IMR-90 (cell line): Measurements from ENCODE around the gene CYB5RL. TPM values are rescaled to one million over a fixed set of nuclear protein-coding genes. Genes with fewer than 3 reads are reported as not detected.

ENCODE experiments used
- ATAC-seq: fragments of 200-7000 bp; cut with Tn5 transposase; 2 replicates; pipeline ENCODE4 v1.9.1; 2020; ENCODE audit warnings: low read depth, mild to moderate bottlenecking, moderate library complexity
- BruUV-seq: library from RNA; stranded (reverse); fragments of 400-500 nt; replicated peaks from 2 replicates; lab custom pipeline; 2021; lab: Mats Ljungman, UMichigan
- CTCF ChIA-PET: fragments of 300-600 bp; formaldehyde crosslinking; extraction: SDS; loops from one replicate; lab custom pipeline; 2021; ENCODE audit warnings: antibody characterized with exemption; lab: Yijun Ruan, JAX
- POLR2A ChIA-PET: fragments of 300-600 bp; sonication (Branson Sonifier 250); formaldehyde crosslinking; loops from one replicate; lab custom pipeline; 2022; ENCODE audit warnings: antibody characterized with exemption; ENCODE audit not compliant: unreplicated experiment; lab: Charles Lee
- DNase-seq: peaks from one replicate; pipeline ENCODE4 v3.0.0; 2013
- H2AFZ ChIP-seq: replicated peaks from 2 replicates; pipeline ENCODE3; 2013; ENCODE audit warnings: low read length, mild to moderate bottlenecking; ENCODE audit not compliant: poor library complexity
- H2AK5ac ChIP-seq: 2 replicates; pipeline ENCODE4 v1.6.1; 2013; ENCODE audit warnings: low read depth, low read length, inconsistent platforms
- H2AK9ac ChIP-seq: replicated peaks from 2 replicates; pipeline ENCODE3; 2013; ENCODE audit warnings: mild to moderate bottlenecking, low read depth, low read length, moderate library complexity; ENCODE audit not compliant: poor library complexity
- H2BK120ac ChIP-seq: 2 replicates; pipeline ENCODE4 v1.6.1; 2013; ENCODE audit warnings: low read depth, low read length, inconsistent platforms
- H2BK15ac ChIP-seq: 3 replicates; pipeline ENCODE4 v1.6.1; 2013; ENCODE audit warnings: low read depth, low read length, inconsistent platforms
- H2BK20ac ChIP-seq: 2 replicates; pipeline ENCODE4 v1.6.1; 2013; ENCODE audit warnings: low read depth, mild to moderate bottlenecking, inconsistent platforms, low read length, moderate library complexity
- H2BK5ac ChIP-seq: 2 replicates; pipeline ENCODE4 v1.6.1; 2013; ENCODE audit warnings: mild to moderate bottlenecking, low read depth, low read length, inconsistent platforms; ENCODE audit not compliant: poor library complexity, severe bottlenecking
- H3K14ac ChIP-seq: replicated peaks from 2 replicates; pipeline ENCODE4 v1.6.1; 2013; ENCODE audit warnings: low read depth, low read length, inconsistent platforms
- H3K18ac ChIP-seq: 2 replicates; pipeline ENCODE4 v1.6.1; 2013; ENCODE audit warnings: low read depth, low read length, control low read depth
- H3K23ac ChIP-seq: 2 replicates; pipeline ENCODE4 v1.6.1; 2013; ENCODE audit warnings: low read depth, low read length, inconsistent platforms
- H3K27ac ChIP-seq: 2 replicates; pipeline ENCODE4 v1.5.1; 2013; ENCODE audit warnings: mild to moderate bottlenecking, control low read depth, low read length; ENCODE audit not compliant: insufficient read depth
- H3K27me3 ChIP-seq: 2 replicates; pipeline ENCODE4 v1.6.1; 2013; ENCODE audit warnings: low read length; ENCODE audit not compliant: control insufficient read depth, insufficient read depth
- H3K36me3 ChIP-seq: 2 replicates; pipeline ENCODE4 v1.6.1; 2013; ENCODE audit warnings: low read length, mixed read lengths; ENCODE audit not compliant: control insufficient read depth, insufficient read depth
- H3K4ac ChIP-seq: 2 replicates; pipeline ENCODE4 v1.6.1; 2013; ENCODE audit warnings: low read depth, low read length, inconsistent platforms
- H3K4me1 ChIP-seq: 2 replicates; pipeline ENCODE4 v1.6.1; 2013; ENCODE audit warnings: low read length, mixed read lengths; ENCODE audit not compliant: control insufficient read depth, insufficient read depth
- H3K4me2 ChIP-seq: 2 replicates; pipeline ENCODE4 v1.6.1; 2013; ENCODE audit warnings: low read depth, mild to moderate bottlenecking, control low read depth, low read length, moderate library complexity
- H3K4me3 ChIP-seq: 2 replicates; pipeline ENCODE4 v1.5.1; 2013; ENCODE audit warnings: low read depth, mild to moderate bottlenecking, control low read depth, low read length, moderate library complexity; ENCODE audit not compliant: insufficient read depth
- H3K56ac ChIP-seq: 2 replicates; pipeline ENCODE4 v1.6.1; 2013; ENCODE audit warnings: low read length, inconsistent platforms; ENCODE audit not compliant: insufficient read depth; ENCODE audit errors: extremely low read depth
- H3K79me1 ChIP-seq, 2 experiments: 2 replicates each; pipeline ENCODE4 v1.6.1; 2013; ENCODE audit warnings: low read length in 2 of 2, inconsistent platforms in 1 of 2, low read depth in 1 of 2
- H3K9ac ChIP-seq: 2 replicates; pipeline ENCODE4 v1.6.1; 2013; ENCODE audit warnings: low read depth, low read length, control low read depth
- H3K9me1 ChIP-seq: 2 replicates; pipeline ENCODE4 v1.6.1; 2013; ENCODE audit warnings: low read length, inconsistent platforms; ENCODE audit not compliant: insufficient read depth
- H3K9me3 ChIP-seq: 2 replicates; pipeline ENCODE4 v1.6.1; 2013; ENCODE audit warnings: low read length; ENCODE audit not compliant: control insufficient read depth, insufficient read depth
- H4K20me1 ChIP-seq: 2 replicates; pipeline ENCODE4 v1.6.1; 2013; ENCODE audit warnings: low read length, inconsistent platforms; ENCODE audit not compliant: insufficient read depth
- H4K5ac ChIP-seq: 2 replicates; pipeline ENCODE4 v1.6.1; 2013; ENCODE audit warnings: mild to moderate bottlenecking, low read depth, low read length, control low read depth
- H4K8ac ChIP-seq, 2 experiments: 2 replicates each; pipeline ENCODE4 v1.6.1; 2013; ENCODE audit warnings: low read depth in 2 of 2, low read length in 2 of 2, control low read depth in 1 of 2, inconsistent platforms in 1 of 2
- H4K91ac ChIP-seq: 2 replicates; pipeline ENCODE4 v1.6.1; 2013; ENCODE audit warnings: low read depth, low read length, inconsistent platforms; ENCODE audit not compliant: insufficient read depth
- CEBPB ChIP-seq: IDR thresholded peaks from 2 replicates; pipeline ENCODE4 v1.6.1; 2012; ENCODE audit warnings: low read depth, low read length, improper control_type of control experiment
- CHD1 ChIP-seq: IDR thresholded peaks from 2 replicates; pipeline ENCODE4 v1.6.1; 2012; ENCODE audit warnings: low read depth, low read length, improper control_type of control experiment
- MXI1 ChIP-seq: IDR thresholded peaks from 2 replicates; pipeline ENCODE4 v1.6.1; 2012; ENCODE audit warnings: low read depth, mild to moderate bottlenecking, low read length, moderate library complexity, borderline replicate concordance
- NFE2L2 ChIP-seq: fragments of 150-350 bp; IDR thresholded peaks from 2 replicates; pipeline ENCODE4 v1.6.1; 2016; ENCODE audit warnings: low read depth, mild to moderate bottlenecking, low read length
- RCOR1 ChIP-seq: IDR thresholded peaks from 2 replicates; pipeline ENCODE4 v1.6.1; 2012; ENCODE audit warnings: mild to moderate bottlenecking, low read length, improper control_type of control experiment; ENCODE audit not compliant: insufficient replicate concordance
- WGBS, 2 experiments: methylation state at CpG; one replicate each; pipeline versions ENCODE4 v1.1.5 to v1.1.7; 2013; ENCODE audit warnings: missing lambda C conversion rate in 2 of 2; ENCODE audit not compliant: insufficient read length in 1 of 2; ENCODE audit errors: extremely low coverage in 2 of 2; 5-methylcytosine and 5-hydroxymethylcytosine counted together
- dilution Hi-C: fragments of 300-500 bp; cut with HindIII; formaldehyde crosslinking; loops from one replicate; pipeline ENCODE4 v1.14.3; 2018; ENCODE audit warnings: low sequenced_read_pairs; ENCODE audit not compliant: unreplicated experiment
- in situ Hi-C: fragments of 300-500 bp; cut with MboI; formaldehyde crosslinking; loops from 3 replicates; pipeline ENCODE4 v1.14.3; 2019; ENCODE audit warnings: low sequenced_read_pairs, inconsistent platforms, mixed read lengths
- intact Hi-C: fragments of 100-400 bp; cut with micrococcal nuclease; formaldehyde crosslinking; loops from 2 replicates; pipeline ENCODE4 v1.10.0; 2022
- polyA plus RNA-seq, 3 experiments: library from polyadenylated mRNA; depleted of rRNA; stranded (reverse); fragments of >200 nt; gene quantifications; 2 replicates each; pipeline ENCODE4 v1.2.3, GENCODE V29; 2012; ENCODE audit warnings: low replicate concordance in 1 of 3
- total RNA-seq: library from RNA; depleted of rRNA; stranded (reverse); fragments of >200 nt; gene quantifications from 2 replicates; pipeline ENCODE4 v1.2.3, GENCODE V29; 2012
- TF ChIP-seq, protein P1 (sequence below): fragments of 150-350 bp; IDR thresholded peaks from 2 replicates; pipeline ENCODE4 v1.6.1; 2016; ENCODE audit warnings: low read depth, mild to moderate bottlenecking, low read length, moderate library complexity, borderline replicate concordance
- TF ChIP-seq, protein P2 (sequence below): fragments of 150-350 bp; IDR thresholded peaks from 2 replicates; pipeline ENCODE4 v1.6.1; 2017; ENCODE audit warnings: mild to moderate bottlenecking, antibody characterized with exemption, low read length, low read depth

The CYB5RL gene
- total and polyA plus RNA-seq, 2 of the 4 experiments (the other 2 are of a cell fraction): 3.8 to 4.3 TPM

DNA sequence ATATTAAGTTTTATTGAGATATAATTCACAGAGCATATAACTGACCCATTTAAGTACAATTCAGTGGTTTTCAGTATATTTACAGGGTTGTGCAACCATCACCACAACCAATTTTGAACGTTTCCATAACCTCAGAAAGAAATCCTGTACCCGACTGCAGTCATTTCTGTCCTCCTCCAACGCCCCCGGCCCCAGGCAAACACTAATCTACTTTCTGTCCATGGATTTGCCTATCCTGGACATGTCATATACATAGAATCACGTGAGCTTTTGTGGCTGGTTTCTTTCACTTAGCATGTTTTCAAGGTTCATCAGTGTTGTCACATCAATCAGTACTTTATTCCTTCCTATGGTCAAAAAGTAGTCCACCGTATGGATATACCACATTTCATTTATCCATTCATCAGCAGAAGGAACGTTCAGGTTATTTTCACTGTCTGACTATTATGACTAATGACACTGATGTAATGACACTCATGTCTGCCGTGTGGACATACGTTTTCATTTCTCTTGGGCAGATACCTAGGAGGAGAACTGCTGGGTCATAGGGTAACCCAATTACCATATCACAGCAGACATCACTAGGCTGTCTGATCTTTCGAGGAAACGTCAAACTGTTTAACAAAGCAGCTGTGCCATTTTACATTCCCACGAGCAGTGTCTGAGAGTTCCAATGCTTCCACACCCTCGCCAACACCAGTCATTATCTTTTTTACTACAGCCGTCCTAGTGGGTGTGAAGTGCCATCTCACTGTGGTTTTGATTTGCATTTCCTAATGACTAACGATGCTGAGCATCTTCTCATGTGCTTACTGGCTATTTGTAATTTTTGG lies 30.9 kb upstream of the CYB5RL start:
- no peak overlapping the region for H2BK20ac ChIP-seq
- no peak overlapping the region for H3K56ac ChIP-seq
- H3K4me1 ChIP-seq: peaks cover 22% of the 10 kb centered on the region
- no peak overlapping the region for H2BK15ac ChIP-seq
- no peak overlapping the region for H3K4ac ChIP-seq
- CTCF ChIA-PET: no interaction called here
- no peak overlapping the region for H3K4me3 ChIP-seq
- no peak overlapping the region for H3K27ac ChIP-seq
- DNase-seq (no peak), ATAC-seq (no peak)
- H4K91ac ChIP-seq: no peak overlapping the region
- H2BK120ac ChIP-seq: no peak overlapping the region
- H3K14ac ChIP-seq: no peak overlapping the region
- H3K9me3 ChIP-seq: no peaks in the 10 kb centered on the region
- no peak overlapping the region for H2AK5ac ChIP-seq
- no peak overlapping the region for H2AFZ ChIP-seq
- H2BK5ac ChIP-seq: no peak overlapping the region
- no peak overlapping the region for H2AK9ac ChIP-seq
- in situ Hi-C loops (no loop called here), dilution Hi-C loops (no loop called here), intact Hi-C loops (no loop called here)
- H3K79me1 ChIP-seq: no peaks in the 10 kb centered on the region
- H3K36me3 ChIP-seq: peaks cover 15% of the 10 kb centered on the region
- no peaks in the 10 kb centered on the region for H4K20me1 ChIP-seq
- WGBS, 2 experiments: 100% methylated on average over 3 of the region's 15 CpGs; no CpG with 5 or more reads in 1 of the 2 experiments
- no peak overlapping the region for H3K23ac ChIP-seq
- H3K9me1 ChIP-seq: peaks cover 7% of the 10 kb centered on the region; the same call in 1 of the 2 replicates
- TF ChIP-seq NFE2L2 (no peak), RCOR1 (no peak), CHD1 (no peak), MXI1 (no peak), CEBPB (peak; percentile 31; the same call in 1 of the 2 replicates)
- TF ChIP-seq, protein P1, sequence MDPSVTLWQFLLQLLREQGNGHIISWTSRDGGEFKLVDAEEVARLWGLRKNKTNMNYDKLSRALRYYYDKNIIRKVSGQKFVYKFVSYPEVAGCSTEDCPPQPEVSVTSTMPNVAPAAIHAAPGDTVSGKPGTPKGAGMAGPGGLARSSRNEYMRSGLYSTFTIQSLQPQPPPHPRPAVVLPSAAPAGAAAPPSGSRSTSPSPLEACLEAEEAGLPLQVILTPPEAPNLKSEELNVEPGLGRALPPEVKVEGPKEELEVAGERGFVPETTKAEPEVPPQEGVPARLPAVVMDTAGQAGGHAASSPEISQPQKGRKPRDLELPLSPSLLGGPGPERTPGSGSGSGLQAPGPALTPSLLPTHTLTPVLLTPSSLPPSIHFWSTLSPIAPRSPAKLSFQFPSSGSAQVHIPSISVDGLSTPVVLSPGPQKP: no peak
- TF ChIP-seq, protein P2, sequence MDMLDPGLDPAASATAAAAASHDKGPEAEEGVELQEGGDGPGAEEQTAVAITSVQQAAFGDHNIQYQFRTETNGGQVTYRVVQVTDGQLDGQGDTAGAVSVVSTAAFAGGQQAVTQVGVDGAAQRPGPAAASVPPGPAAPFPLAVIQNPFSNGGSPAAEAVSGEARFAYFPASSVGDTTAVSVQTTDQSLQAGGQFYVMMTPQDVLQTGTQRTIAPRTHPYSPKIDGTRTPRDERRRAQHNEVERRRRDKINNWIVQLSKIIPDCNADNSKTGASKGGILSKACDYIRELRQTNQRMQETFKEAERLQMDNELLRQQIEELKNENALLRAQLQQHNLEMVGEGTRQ: no peak
- H3K18ac ChIP-seq: no peak overlapping the region
- H4K8ac ChIP-seq: no peak overlapping the region
- POLR2A ChIA-PET: no interaction called here
- no peaks in the 10 kb centered on the region for H3K27me3 ChIP-seq
- BruUV-seq: no TSS peak
- no peak overlapping the region for H3K9ac ChIP-seq
- H4K5ac ChIP-seq: no peak overlapping the region
- no peak overlapping the region for H3K4me2 ChIP-seq
